ENCODE results near the gene GCH1.

Gene GCH1

DNA sequence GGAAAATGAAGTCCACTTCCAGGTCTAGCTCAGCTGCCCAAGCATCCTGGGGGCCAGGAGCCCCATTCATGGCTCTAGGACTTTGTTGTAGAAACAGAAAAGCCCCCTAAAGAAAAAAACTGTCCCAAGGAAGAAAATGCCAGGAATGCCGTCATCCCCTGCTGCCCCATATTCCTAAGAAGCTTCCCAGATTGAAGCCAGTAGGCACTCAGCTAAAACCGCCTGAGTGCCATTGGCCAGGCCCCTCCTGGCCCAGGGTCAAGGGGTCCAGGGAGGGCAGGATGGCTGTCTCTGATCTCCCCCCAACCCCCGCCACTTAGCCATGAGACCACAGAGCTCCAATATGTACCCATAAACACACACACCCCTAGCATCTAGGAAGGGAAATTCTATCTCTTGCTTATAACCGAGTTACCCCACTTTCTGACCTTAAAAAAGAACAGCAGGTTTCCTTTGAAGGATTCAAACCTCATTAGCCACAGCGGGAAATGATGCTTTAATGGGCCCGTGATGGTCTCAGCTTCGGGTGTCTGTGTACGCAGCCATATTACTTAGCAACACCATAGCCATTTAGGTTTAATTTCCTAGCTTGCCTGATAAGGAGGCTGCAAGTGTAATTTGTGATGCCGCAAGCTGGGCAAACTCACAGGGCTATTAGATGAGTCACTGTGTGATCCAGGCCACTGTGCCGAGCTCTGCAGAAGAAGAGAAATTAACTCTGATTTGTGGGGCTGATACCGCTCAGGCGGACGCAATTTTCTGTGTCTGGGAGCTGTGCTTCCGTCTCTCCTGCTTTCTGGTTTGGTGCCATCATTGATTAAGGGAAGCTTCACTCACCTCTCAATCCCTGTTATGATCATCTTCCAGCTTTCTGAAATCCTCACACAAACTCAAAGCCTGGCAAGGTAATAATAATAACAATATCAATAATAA, 84.2 kb downstream of the GCH1 start:
- Histone ChIP-seq H3K4me1 (ENCODE audit: insufficient read depth, low read length, severe bottlenecking) (no peaks in the 10 kb centered on the region), H4K20me1 (ENCODE audit: insufficient read depth, low read length) (no peaks in the 10 kb centered on the region), H3K4me2 (ENCODE audit: low read length) (no peak overlapping the region), H3F3A (ENCODE audit: insufficient read depth, low read length) (no peaks in the 10 kb centered on the region), H3K27ac (ENCODE audit: low read depth, low read length, poor library complexity, severe bottlenecking) (no peak overlapping the region), H2AFZ (ENCODE audit: low read length) (no peak overlapping the region), H3K9me2 (ENCODE audit: low read depth, low read length) (no peaks in the 10 kb centered on the region), H3K79me2 (ENCODE audit: insufficient read depth, low read length) (no peaks in the 10 kb centered on the region), H3K36me3 (ENCODE audit: insufficient read depth, low read length) (no peaks in the 10 kb centered on the region; the same call in 1 of the 2 replicates), H3K9ac (ENCODE audit: low read length) (no peak overlapping the region), H3K27me3 (ENCODE audit: insufficient read depth, low read length) (no peaks in the 10 kb centered on the region; the same call in 1 of the 2 replicates), H3K9me3 (ENCODE audit: low read length) (peaks cover 3% of the 10 kb centered on the region), H3K4me3 (ENCODE audit: low read depth, low read length, poor library complexity, severe bottlenecking) (no peak overlapping the region)
- no peak for TF ChIP-seq EZH2 (IDR thresholded peaks at IDR 0.05; ENCODE audit: borderline replicate concordance, low read length)
- no peak for TF ChIP-seq CTCF (IDR thresholded peaks at IDR 0.05; ENCODE audit: low read length)

DNA sequence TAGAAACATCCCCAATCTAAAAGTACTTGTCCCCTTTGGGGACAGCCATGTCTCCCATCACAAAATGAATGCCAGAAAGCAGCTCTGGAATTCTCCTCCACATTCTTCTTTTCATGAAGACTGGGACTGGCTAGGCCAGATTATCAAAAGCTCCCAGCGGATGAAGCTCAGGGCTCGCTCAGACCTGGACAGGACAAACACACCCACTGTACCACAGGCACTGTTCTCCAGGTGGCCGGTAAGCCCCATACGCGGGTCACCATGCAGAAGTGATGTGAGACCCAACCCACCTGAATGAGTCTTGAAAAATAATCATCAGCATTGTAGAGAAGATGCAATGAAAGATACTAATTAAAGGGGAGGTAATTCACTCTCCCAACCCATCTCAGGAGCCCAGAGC, 85.1 kb downstream of the GCH1 start:
- Histone ChIP-seq H2AFZ (ENCODE audit: low read length) (no peak overlapping the region), H3K27me3 (ENCODE audit: insufficient read depth, low read length) (no peaks in the 10 kb centered on the region), H3K9ac (ENCODE audit: low read length) (no peak overlapping the region), H3K27ac (ENCODE audit: low read depth, low read length, poor library complexity, severe bottlenecking) (no peak overlapping the region), H3K36me3 (ENCODE audit: insufficient read depth, low read length) (no peaks in the 10 kb centered on the region), H3K79me2 (ENCODE audit: insufficient read depth, low read length) (no peaks in the 10 kb centered on the region), H4K20me1 (ENCODE audit: insufficient read depth, low read length) (no peaks in the 10 kb centered on the region), H3K4me3 (ENCODE audit: low read depth, low read length, poor library complexity, severe bottlenecking) (no peak overlapping the region), H3K4me1 (ENCODE audit: insufficient read depth, low read length, severe bottlenecking) (no peaks in the 10 kb centered on the region), H3K4me2 (ENCODE audit: low read length) (no peak overlapping the region), H3F3A (ENCODE audit: insufficient read depth, low read length) (no peaks in the 10 kb centered on the region), H3K9me3 (ENCODE audit: low read length) (no peaks in the 10 kb centered on the region), H3K9me2 (ENCODE audit: low read depth, low read length) (no peaks in the 10 kb centered on the region)
- TF ChIP-seq CTCF (IDR thresholded peaks at IDR 0.05; ENCODE audit: low read length): no peak

DNA sequence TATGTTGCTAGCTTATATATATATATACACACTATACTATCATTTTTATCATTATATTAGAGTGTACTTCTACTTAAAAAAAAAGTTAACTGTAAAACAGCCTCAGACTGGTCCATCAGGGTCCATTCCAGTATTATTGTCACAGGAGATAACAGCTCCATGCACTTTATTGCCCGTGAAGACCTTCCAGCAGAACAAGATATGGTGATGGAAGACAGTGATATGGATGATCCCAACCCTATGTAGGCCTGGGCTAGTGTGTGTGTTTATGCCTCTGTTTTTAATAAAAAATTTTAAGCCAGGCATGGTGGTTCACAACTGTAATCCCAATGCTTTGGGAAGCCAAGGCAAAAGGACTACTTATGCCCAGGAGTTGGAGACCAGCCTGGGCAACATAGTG, 86.2 kb downstream of the GCH1 start:
- Histone ChIP-seq H3K9ac (ENCODE audit: low read length) (no peak overlapping the region), H3K9me2 (ENCODE audit: low read depth, low read length) (no peaks in the 10 kb centered on the region), H3K79me2 (ENCODE audit: insufficient read depth, low read length) (no peaks in the 10 kb centered on the region), H3K27ac (ENCODE audit: low read depth, low read length, poor library complexity, severe bottlenecking) (no peak overlapping the region), H3K4me3 (ENCODE audit: low read depth, low read length, poor library complexity, severe bottlenecking) (no peak overlapping the region), H3K4me1 (ENCODE audit: insufficient read depth, low read length, severe bottlenecking) (no peaks in the 10 kb centered on the region), H3K9me3 (ENCODE audit: low read length) (no peaks in the 10 kb centered on the region), H3K27me3 (ENCODE audit: insufficient read depth, low read length) (no peaks in the 10 kb centered on the region), H4K20me1 (ENCODE audit: insufficient read depth, low read length) (no peaks in the 10 kb centered on the region), H3F3A (ENCODE audit: insufficient read depth, low read length) (no peaks in the 10 kb centered on the region), H3K4me2 (ENCODE audit: low read length) (no peak overlapping the region), H3K36me3 (ENCODE audit: insufficient read depth, low read length) (no peaks in the 10 kb centered on the region), H2AFZ (ENCODE audit: low read length) (no peak overlapping the region)
- TF ChIP-seq CTCF (IDR thresholded peaks at IDR 0.05; ENCODE audit: low read length): no peak
- no peak for TF ChIP-seq EZH2 (IDR thresholded peaks at IDR 0.05; ENCODE audit: borderline replicate concordance, low read length)
